ENCODE measurements around the gene FZR1. TPM values are rescaled to one million over a fixed set of nuclear protein-coding genes. Genes with fewer than 3 reads are reported as not detected.
A peak's percentile ranks its signal among the peaks of the same experiment; 100 is the strongest.

The FZR1 gene
- polyA plus RNA-seq, 3 donors: 7.7 to 44.6 (median 9.4) TPM

DNA sequence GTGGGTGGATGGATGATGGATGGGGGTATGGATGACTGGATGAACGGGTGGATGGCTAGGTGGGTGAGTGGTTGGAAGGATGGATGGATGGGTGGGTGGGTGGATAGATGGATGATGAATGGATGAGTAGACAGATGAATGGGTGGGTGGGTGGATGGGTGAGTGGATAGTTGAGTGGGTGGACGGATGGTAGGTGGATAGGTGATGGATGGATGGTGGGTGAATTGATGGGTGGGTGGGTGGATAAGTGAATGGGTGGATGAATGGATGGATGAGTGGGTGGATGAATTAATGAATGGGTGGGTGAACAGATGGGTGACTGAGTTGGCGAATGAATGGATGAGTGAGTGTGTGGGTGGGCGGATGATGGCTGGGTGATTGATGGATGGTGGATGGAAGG, 30.7 kb upstream of the FZR1 start:
- intact Hi-C loops (cut with micrococcal nuclease): no loop called here

DNA sequence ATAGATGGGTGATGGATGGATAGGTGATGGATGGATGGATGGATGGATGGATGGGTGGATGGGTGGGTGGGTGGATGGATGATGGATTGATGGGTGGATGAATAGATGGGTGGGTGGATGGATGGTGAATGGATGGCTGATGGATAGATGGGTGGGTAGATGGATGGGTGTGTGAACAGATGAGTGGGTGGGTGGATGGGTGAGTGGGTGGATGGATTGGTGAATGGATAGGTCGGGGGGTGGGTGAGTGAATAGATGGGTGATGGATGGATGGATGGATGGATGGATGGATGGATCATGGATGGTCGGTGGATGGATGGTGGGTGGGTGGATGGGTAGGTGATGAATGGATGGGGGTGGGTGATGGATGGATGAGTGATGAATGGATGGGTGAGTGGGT, 29.3 kb upstream of the FZR1 start:
- Histone ChIP-seq H2AFZ (ENCODE audit: insufficient read depth, low read depth, low read length, poor library complexity, severe bottlenecking) (no peak overlapping the region), H3K9ac (ENCODE audit: insufficient read depth, low read length, poor library complexity, severe bottlenecking) (no peak overlapping the region), H4K20me1 (ENCODE audit: insufficient read depth, low read length) (no peaks in the 10 kb centered on the region), H3K27ac (ENCODE audit: low read depth in 1 of 2, low read length in 2 of 2) (no peak overlapping the region), H3K79me2 (ENCODE audit: insufficient read depth, low read length) (no peaks in the 10 kb centered on the region), H3K4me1 (ENCODE audit: control insufficient read depth in 1 of 2, insufficient read depth in 2 of 2, low read length in 2 of 2) (peaks cover 9 to 18% of the 10 kb centered on the region in 2 donors), H3K36me3 (replicated peaks in 1 of 2; ENCODE audit: control insufficient read depth in 1 of 2, insufficient read depth in 2 of 2, low read length in 2 of 2) (no peaks in the 10 kb centered on the region), H3K27me3 (ENCODE audit: control insufficient read depth in 2 of 2, insufficient read depth in 2 of 2, low read length in 2 of 2) (no peaks in the 10 kb centered on the region), H3K4me3 (replicated peaks in 1 of 3; ENCODE audit: low read depth in 2 of 3, low read length in 3 of 3) (no peak overlapping the region), H3K9me3 (replicated peaks in 1 of 2; ENCODE audit: control insufficient read depth in 1 of 2, insufficient read depth in 1 of 2, low read length in 2 of 2) (no peaks in the 10 kb centered on the region), H3K4me2 (replicated peaks; ENCODE audit: extremely low read depth, low read length, poor library complexity, severe bottlenecking) (no peak overlapping the region)
- H3K9me3 Mint-ChIP-seq: peaks cover 0 to 6% (median 0%) of the 10 kb centered on the region in 7 donors
- TF ChIP-seq, protein P1, sequence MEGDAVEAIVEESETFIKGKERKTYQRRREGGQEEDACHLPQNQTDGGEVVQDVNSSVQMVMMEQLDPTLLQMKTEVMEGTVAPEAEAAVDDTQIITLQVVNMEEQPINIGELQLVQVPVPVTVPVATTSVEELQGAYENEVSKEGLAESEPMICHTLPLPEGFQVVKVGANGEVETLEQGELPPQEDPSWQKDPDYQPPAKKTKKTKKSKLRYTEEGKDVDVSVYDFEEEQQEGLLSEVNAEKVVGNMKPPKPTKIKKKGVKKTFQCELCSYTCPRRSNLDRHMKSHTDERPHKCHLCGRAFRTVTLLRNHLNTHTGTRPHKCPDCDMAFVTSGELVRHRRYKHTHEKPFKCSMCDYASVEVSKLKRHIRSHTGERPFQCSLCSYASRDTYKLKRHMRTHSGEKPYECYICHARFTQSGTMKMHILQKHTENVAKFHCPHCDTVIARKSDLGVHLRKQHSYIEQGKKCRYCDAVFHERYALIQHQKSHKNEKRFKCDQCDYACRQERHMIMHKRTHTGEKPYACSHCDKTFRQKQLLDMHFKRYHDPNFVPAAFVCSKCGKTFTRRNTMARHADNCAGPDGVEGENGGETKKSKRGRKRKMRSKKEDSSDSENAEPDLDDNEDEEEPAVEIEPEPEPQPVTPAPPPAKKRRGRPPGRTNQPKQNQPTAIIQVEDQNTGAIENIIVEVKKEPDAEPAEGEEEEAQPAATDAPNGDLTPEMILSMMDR (IDR thresholded peaks at IDR 0.05): no peak
- intact Hi-C loops (cut with micrococcal nuclease): no loop called here
- no peak for DNase-seq
- H3K36me3 Mint-ChIP-seq: no peaks in the 10 kb centered on the region
- peaks cover 0 to 12% (median 12%) of the 10 kb centered on the region in 3 donors for H3K27me3 Mint-ChIP-seq (ENCODE audit: low read depth in 3 of 3)
- H3K4me1 Mint-ChIP-seq: peaks cover 17% of the 10 kb centered on the region
- 100% methylated on average over 2 of the region's 2 CpGs for whole genome bisulfite sequencing (ENCODE audit: insufficient coverage)
- no peak overlapping the region for H3K4me3 Mint-ChIP-seq
- peak overlapping the region in 1 of 7 donors; percentile 3 for H3K27ac Mint-ChIP-seq

More for the DNA sequence above, 30.7 kb upstream of the FZR1 start:
- H3K4me1 Mint-ChIP-seq: peaks cover 17% of the 10 kb centered on the region
- peaks cover 0 to 6% (median 0%) of the 10 kb centered on the region in 7 donors for H3K9me3 Mint-ChIP-seq
- Histone ChIP-seq H3K4me1 (ENCODE audit: control insufficient read depth in 1 of 2, insufficient read depth in 2 of 2, low read length in 2 of 2) (peaks cover 9 to 18% of the 10 kb centered on the region in 2 donors), H3K36me3 (replicated peaks in 1 of 2; ENCODE audit: control insufficient read depth in 1 of 2, insufficient read depth in 2 of 2, low read length in 2 of 2) (no peaks in the 10 kb centered on the region), H3K27me3 (ENCODE audit: control insufficient read depth in 2 of 2, insufficient read depth in 2 of 2, low read length in 2 of 2) (no peaks in the 10 kb centered on the region), H2AFZ (ENCODE audit: insufficient read depth, low read depth, low read length, poor library complexity, severe bottlenecking) (no peak overlapping the region), H3K79me2 (ENCODE audit: insufficient read depth, low read length) (no peaks in the 10 kb centered on the region), H4K20me1 (ENCODE audit: insufficient read depth, low read length) (no peaks in the 10 kb centered on the region), H3K9me3 (replicated peaks in 1 of 2; ENCODE audit: control insufficient read depth in 1 of 2, insufficient read depth in 1 of 2, low read length in 2 of 2) (no peaks in the 10 kb centered on the region), H3K4me3 (replicated peaks in 1 of 3; ENCODE audit: low read depth in 2 of 3, low read length in 3 of 3) (no peak overlapping the region), H3K4me2 (replicated peaks; ENCODE audit: extremely low read depth, low read length, poor library complexity, severe bottlenecking) (no peak overlapping the region), H3K9ac (ENCODE audit: insufficient read depth, low read length, poor library complexity, severe bottlenecking) (no peak overlapping the region), H3K27ac (ENCODE audit: low read depth in 1 of 2, low read length in 2 of 2) (no peak overlapping the region)
- H3K36me3 Mint-ChIP-seq: no peaks in the 10 kb centered on the region
- 96% methylated on average over 4 of the region's 4 CpGs for WGBS (ENCODE audit: insufficient coverage)
- no peak for DNase-seq
- H3K27me3 Mint-ChIP-seq (ENCODE audit: low read depth in 3 of 3): peaks cover 0 to 14% (median 12%) of the 10 kb centered on the region in 3 donors
- H3K27ac Mint-ChIP-seq: no peak overlapping the region
- TF ChIP-seq, protein P1 (IDR thresholded peaks at IDR 0.05): no peak
- no peak overlapping the region for H3K4me3 Mint-ChIP-seq

Data from CD14-positive monocyte (primary cell).